Aorta (tissue), 5 donors: ENCODE data around the gene B4GALT6. TPM values are rescaled to one million over a fixed set of nuclear protein-coding genes. Genes with fewer than 3 reads are reported as not detected.

Experiments used
- ATAC-seq: fragments of 200-7000 bp; cut with Tn5 transposase; one replicate; pipeline ENCODE4 v1.9.1; 2022; ENCODE audit warnings: moderate library complexity; ENCODE audit not compliant: low FRiP score
- DNase-seq, 2 donors: peaks; one replicate each; pipeline ENCODE4 v3.0.0-alpha.2; 2020
- H3K27ac ChIP-seq, 2 donors: one replicate each; pipeline ENCODE4 v1.5.1; 2013; ENCODE audit warnings: low read length in 2 of 2, mild to moderate bottlenecking in 2 of 2, moderate library complexity in 2 of 2, control low read depth in 1 of 2, inconsistent platforms in 1 of 2, low read depth in 1 of 2
- H3K27me3 ChIP-seq, 2 donors: one replicate each; pipeline ENCODE4 v1.6.1; 2013; ENCODE audit warnings: control low read depth in 1 of 2, low read length in 1 of 2, mild to moderate bottlenecking in 1 of 2, moderate library complexity in 1 of 2; ENCODE audit not compliant: insufficient read depth in 2 of 2, control insufficient read depth in 1 of 2
- H3K36me3 ChIP-seq, 2 donors: one replicate each; pipeline ENCODE4 v1.6.1; 2013; ENCODE audit warnings: control low read depth in 1 of 2, low read length in 1 of 2, mild to moderate bottlenecking in 1 of 2; ENCODE audit not compliant: insufficient read depth in 2 of 2, control insufficient read depth in 1 of 2
- H3K4me1 ChIP-seq, 2 donors: one replicate each; pipeline ENCODE4 v1.6.1; 2013; ENCODE audit warnings: low read length in 2 of 2, control low read depth in 1 of 2, mild to moderate bottlenecking in 1 of 2, moderate library complexity in 1 of 2; ENCODE audit not compliant: insufficient read depth in 2 of 2, control insufficient read depth in 1 of 2
- H3K4me3 ChIP-seq, 2 donors: one replicate each; pipeline ENCODE4 v1.5.1; 2013; ENCODE audit warnings: low read length in 2 of 2, control low read depth in 1 of 2, mild to moderate bottlenecking in 1 of 2
- H3K9me3 ChIP-seq: one replicate; pipeline ENCODE4 v1.6.1; 2013; ENCODE audit warnings: mild to moderate bottlenecking, low read length; ENCODE audit not compliant: control insufficient read depth
- WGBS, 2 donors: extraction: QIAGEN DNeasy Blood & Tissue Kit; methylation state at CpG; one replicate each; pipeline ENCODE4 v1.1.7; 2013; 5-methylcytosine and 5-hydroxymethylcytosine counted together
- intact Hi-C, 2 donors: fragments of 100-400 bp; cut with DNase I; formaldehyde crosslinking; loops; one replicate each; pipeline versions ENCODE4 v1.14.2 to v1.15.0; 2022
- polyA plus RNA-seq, 2 donors: library from polyadenylated mRNA; stranded (reverse); fragments of 200-250 nt; gene quantifications; one replicate each; pipeline ENCODE4 v1.2.3, GENCODE V29; 2013
- total RNA-seq, 2 donors: library from RNA; stranded (reverse); fragmentation: NEBNext Ultra II Directional; extraction: Animal tissue kit (Norgen Biotek cat#: 25700); gene quantifications; one replicate each; pipeline ENCODE4 v1.2.1, GENCODE V29; 2021
- donor health status: healthy with polysubstance abuse.
- donor health status: Bipolar disorder and iron deficiency.
- donor health status: DM: no; HTN: no; CAD: no.
- donor health status: DM: no; HTN: no; CAD: no.
- donor health status: DM: yes; HTN: yes; CAD: no.

B4GALT6 gene
- total and polyA plus RNA-seq, 4 donors = 0.87 to 8.4 (median 3.3) TPM

DNA sequence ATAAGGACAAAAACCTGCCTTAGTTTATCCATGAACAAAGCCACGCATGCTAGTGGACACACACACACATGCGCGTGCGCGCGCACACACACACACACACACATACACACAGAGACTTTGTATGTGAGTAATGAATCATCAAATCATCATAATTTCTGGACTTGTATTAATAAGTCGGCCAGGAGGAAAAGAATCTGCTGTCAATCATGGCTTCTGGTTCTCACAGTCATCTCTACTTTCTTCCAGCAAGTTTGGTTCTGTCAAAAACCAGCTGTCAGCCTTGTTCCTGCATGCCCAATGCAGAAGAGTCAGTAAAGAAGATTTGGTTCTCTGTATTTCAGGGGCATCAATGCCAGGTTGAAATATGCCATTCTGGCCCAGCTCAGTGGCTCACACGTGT is 93.8 kb downstream of the B4GALT6 start:
- intact Hi-C loops = no loop called here
- no peak for DNase-seq
- Histone ChIP-seq H3K9me3 (no peaks in the 10 kb centered on the region), H3K27me3 (no peaks in the 10 kb centered on the region), H3K27ac (no peak overlapping the region), H3K4me1 (no peaks in the 10 kb centered on the region), H3K36me3 (no peaks in the 10 kb centered on the region), H3K4me3 (no peak overlapping the region)
- 82 to 89% methylated on average over 8 of the region's 8 CpGs for WGBS, 2 donors
- ATAC-seq = no peak

DNA sequence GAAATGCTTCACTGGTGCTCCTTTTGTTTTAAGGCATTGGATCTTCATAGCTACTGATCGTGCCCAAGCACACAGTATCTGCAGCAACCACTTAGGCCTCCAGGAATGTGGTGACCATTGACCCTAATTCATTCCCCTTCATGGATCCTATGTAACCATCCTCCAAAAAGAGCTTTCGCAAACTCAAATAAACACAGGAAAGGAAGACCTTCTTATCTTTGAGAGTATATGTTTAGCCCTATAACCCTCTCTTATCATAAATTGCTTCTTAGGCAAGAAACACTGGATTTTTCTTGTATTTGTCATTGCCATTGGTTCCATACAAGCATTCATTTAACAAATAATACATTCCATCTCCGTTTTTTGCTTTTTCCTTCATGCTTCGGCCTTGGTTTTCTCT is 96.9 kb downstream of the B4GALT6 start:
- Histone ChIP-seq H3K9me3 (no peaks in the 10 kb centered on the region), H3K27ac (no peak overlapping the region), H3K4me1 (no peaks in the 10 kb centered on the region)

DNA sequence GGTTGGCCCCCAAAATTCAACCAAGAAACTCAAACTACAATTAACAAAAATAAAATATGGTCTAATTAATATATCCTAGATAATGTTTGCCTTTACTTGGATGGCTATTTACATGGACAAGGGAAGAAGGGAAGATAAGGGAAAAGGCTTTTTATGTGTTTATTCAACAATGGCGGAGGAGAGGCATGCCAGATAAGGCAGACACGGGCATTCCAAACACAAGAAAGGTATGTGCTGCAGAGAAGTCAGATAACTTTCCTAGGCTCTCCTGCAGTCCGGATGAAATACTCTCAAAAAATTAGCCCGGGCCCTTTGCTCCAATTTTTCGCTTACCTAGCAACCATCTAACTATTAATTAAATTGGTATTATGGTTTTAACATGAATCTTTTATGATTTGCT is 97.8 kb downstream of the B4GALT6 start:
- WGBS, 2 donors = 70 to 80% methylated on average over 5 of the region's 5 CpGs
- intact Hi-C loops = no loop called here
- H3K27me3 ChIP-seq = no peaks in the 10 kb centered on the region
- no peaks in the 10 kb centered on the region for H3K4me1 ChIP-seq
- ATAC-seq (no peak), DNase-seq (no peak)
- no peak overlapping the region for H3K4me3 ChIP-seq
- no peaks in the 10 kb centered on the region for H3K9me3 ChIP-seq
- H3K36me3 ChIP-seq = no peaks in the 10 kb centered on the region
- H3K27ac ChIP-seq = no peak overlapping the region

More for the DNA sequence above, 96.9 kb downstream of the B4GALT6 start:
- no peaks in the 10 kb centered on the region for H3K27me3 ChIP-seq
- H3K36me3 ChIP-seq = no peaks in the 10 kb centered on the region
- WGBS, 2 donors = 80 to 86% methylated on average over 4 of the region's 4 CpGs
- DNase-seq (no peak), ATAC-seq (no peak)
- H3K4me3 ChIP-seq = no peak overlapping the region
- intact Hi-C loops = no loop called here

GRCh38 chr18:31585991-31586390 is 98.4 kb downstream of the B4GALT6 start:
- no peaks in the 10 kb centered on the region for H3K27me3 ChIP-seq
- H3K4me1 ChIP-seq = no peaks in the 10 kb centered on the region
- WGBS, 2 donors = 89 to 95% methylated on average over 5 of the region's 5 CpGs
- intact Hi-C loops = no loop called here
- DNase-seq (no peak), ATAC-seq (no peak)
- H3K27ac ChIP-seq = no peak overlapping the region
- H3K36me3 ChIP-seq = no peaks in the 10 kb centered on the region
- H3K9me3 ChIP-seq = no peaks in the 10 kb centered on the region
- H3K4me3 ChIP-seq = no peak overlapping the region

DNA sequence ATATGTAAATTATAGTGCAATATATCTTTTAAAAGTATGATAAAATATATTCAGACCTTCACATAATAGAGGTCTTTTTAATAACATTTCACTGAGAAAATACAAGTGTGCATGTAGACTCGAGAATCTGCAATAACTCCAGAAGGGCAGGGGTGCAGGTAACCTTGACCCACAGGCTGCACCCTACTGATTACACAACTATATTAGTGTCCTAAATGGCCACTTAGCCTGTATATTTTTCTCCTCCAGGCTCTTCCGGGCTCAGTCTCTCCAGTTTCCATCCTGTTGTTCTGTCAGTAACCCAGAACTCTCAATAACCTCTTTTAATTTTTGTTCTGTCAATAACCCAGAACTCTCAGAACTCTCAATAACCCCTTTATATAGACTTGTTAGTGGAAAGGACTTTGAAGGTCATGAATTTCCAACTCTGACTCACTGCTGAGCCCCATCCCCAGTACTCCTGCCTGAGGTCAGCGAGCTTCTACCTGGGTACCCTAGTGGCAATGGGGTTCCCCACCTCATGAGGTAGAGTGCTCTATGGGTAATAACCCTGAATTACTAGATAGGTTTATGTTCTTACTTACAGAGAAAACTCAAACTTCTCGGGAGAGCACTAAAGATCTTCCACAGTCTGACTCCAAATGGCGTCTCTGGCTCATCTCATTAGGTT is 101.1 kb downstream of the B4GALT6 start:
- DNase-seq (no peak), ATAC-seq (no peak)
- H3K4me1 ChIP-seq = no peaks in the 10 kb centered on the region
- intact Hi-C loops = no loop called here
- no peaks in the 10 kb centered on the region for H3K36me3 ChIP-seq
- no peak overlapping the region for H3K27ac ChIP-seq
- H3K27me3 ChIP-seq = no peaks in the 10 kb centered on the region
- no peak overlapping the region for H3K4me3 ChIP-seq
- H3K9me3 ChIP-seq = no peaks in the 10 kb centered on the region
- 93 to 96% methylated on average over 5 of the region's 5 CpGs for WGBS, 2 donors

- Histone ChIP-seq H3K9me3 (no peaks in the 10 kb centered on the region), H3K4me3 (no peak overlapping the region), H3K27ac (no peak overlapping the region), H3K4me1 (no peaks in the 10 kb centered on the region), H3K36me3 (no peaks in the 10 kb centered on the region), H3K27me3 (peaks cover 0 to 2% of the 10 kb centered on the region in 2 donors)
- 19 to 23% methylated on average over 4 of the region's 4 CpGs for WGBS, 2 donors
- DNase-seq = no peak
- intact Hi-C loops = no loop called here
- no peak for ATAC-seq
These were observed 102.7 kb downstream of the B4GALT6 start for GRCh38 chr18:31581498-31582197.

DNA sequence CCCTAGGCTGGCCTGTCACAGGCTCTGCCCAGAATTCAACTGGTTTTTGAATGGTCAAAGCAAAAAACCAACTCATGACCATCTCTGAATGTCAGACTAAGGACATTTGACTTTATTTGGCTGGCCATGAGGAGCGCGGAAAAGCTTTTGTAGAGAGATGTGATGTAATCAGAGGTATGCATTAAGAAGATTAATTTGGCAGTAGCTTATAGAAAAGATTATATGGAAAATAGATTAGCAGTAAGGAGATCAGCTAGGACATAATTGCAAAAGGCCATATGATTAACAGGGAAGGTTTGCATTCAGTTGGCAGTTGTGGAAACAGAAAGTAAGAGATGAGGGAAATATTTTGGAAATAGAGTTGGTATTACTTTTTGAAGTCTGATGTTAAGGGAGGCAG is 105.0 kb downstream of the B4GALT6 start:
- Histone ChIP-seq H3K4me3 (no peak overlapping the region), H3K4me1 (no peaks in the 10 kb centered on the region), H3K36me3 (no peaks in the 10 kb centered on the region), H3K27me3 (peaks cover 0 to 2% of the 10 kb centered on the region in 2 donors), H3K27ac (no peak overlapping the region), H3K9me3 (no peaks in the 10 kb centered on the region)
- intact Hi-C loops = no loop called here
- WGBS, 2 donors = 95 to 96% methylated on average over 2 of the region's 2 CpGs
- DNase-seq = no peak
- ATAC-seq = no peak

GRCh38 chr18:31578126-31578525 is 106.3 kb downstream of the B4GALT6 start:
- intact Hi-C loops = no loop called here
- Histone ChIP-seq H3K4me3 (no peak overlapping the region), H3K9me3 (no peaks in the 10 kb centered on the region), H3K27ac (no peak overlapping the region), H3K4me1 (no peaks in the 10 kb centered on the region), H3K36me3 (no peaks in the 10 kb centered on the region), H3K27me3 (peaks cover 0 to 2% of the 10 kb centered on the region in 2 donors)
- DNase-seq (no peak), ATAC-seq (no peak)
- WGBS, 2 donors = 90 to 95% methylated on average over 4 of the region's 4 CpGs

DNA sequence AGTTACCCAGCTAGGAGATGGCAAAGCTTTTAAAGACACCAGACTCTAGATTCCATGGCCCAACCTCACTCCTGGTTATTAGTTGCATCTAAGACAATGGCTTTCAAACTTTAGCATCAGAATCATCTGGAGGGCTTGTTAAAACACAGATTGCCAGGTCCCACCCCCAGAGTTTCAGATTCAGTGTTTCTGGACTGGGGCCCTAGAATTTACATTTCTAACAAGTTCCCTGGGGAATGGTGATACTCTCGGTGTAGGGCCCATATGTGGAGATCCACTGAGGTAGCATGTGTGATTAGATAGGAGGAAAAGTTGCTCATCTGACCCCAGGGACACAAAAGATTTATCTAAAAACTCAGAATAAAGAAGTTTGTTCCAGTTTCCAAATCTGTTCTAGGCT is 107.2 kb downstream of the B4GALT6 start:
- Histone ChIP-seq H3K9me3 (no peaks in the 10 kb centered on the region), H3K27me3 (peaks cover 0 to 2% of the 10 kb centered on the region in 2 donors), H3K4me3 (no peak overlapping the region), H3K4me1 (no peaks in the 10 kb centered on the region), H3K36me3 (no peaks in the 10 kb centered on the region), H3K27ac (no peak overlapping the region)
- ATAC-seq (no peak), DNase-seq (no peak)
- intact Hi-C loops = no loop called here
- 68 to 71% methylated on average over 1 of the region's 1 CpG for WGBS, 2 donors
